NCI-H2196 (cell line): ENCODE results near the gene ERFE.
A peak's percentile ranks its signal among the peaks of the same experiment; 100 is the strongest.
"Not testable (repeated sequence)": the region's sequence is repeated elsewhere in the genome, so short reads cannot be mapped to it uniquely, and the experiment has no call there.

ENCODE experiments used
- DNase-seq: peaks from one replicate; lab custom pipeline; 2025; ENCODE audit not compliant: unreplicated experiment; lab: John Stamatoyannopoulos, UW

ERFE gene

GRCh38 chr2:238166391-238167343 is 7.9 kb downstream of the ERFE start:
- DNase-seq: no peak

GRCh38 chr2:238167344-238167715 is 8.6 kb downstream of the ERFE start:
- DNase-seq: no peak

GRCh38 chr2:238167761-238168160 is 9.0 kb downstream of the ERFE start:
- DNase-seq: no peak

- no peak for DNase-seq
Measured at GRCh38 chr2:238168196-238169047, 9.7 kb downstream of the ERFE start.

- no peak for DNase-seq
Measured at GRCh38 chr2:238169048-238169707, 10.4 kb downstream of the ERFE start.

- no peak for DNase-seq
Measured at GRCh38 chr2:238169708-238170251, 11.0 kb downstream of the ERFE start.

GRCh38 chr2:238170386-238171071 is 11.8 kb downstream of the ERFE start:
- no peak for DNase-seq

- DNase-seq: not testable (repeated sequence)
Measured at GRCh38 chr2:238171072-238171431, 12.3 kb downstream of the ERFE start.

- no peak for DNase-seq
Measured at GRCh38 chr2:238171575-238172187, 12.9 kb downstream of the ERFE start.

GRCh38 chr2:238172439-238172838 is 13.7 kb downstream of the ERFE start:
- no peak for DNase-seq

- DNase-seq: no peak
Measured at GRCh38 chr2:238173692-238174091, 14.9 kb downstream of the ERFE start.

GRCh38 chr2:238174291-238174690 is 15.5 kb downstream of the ERFE start:
- no peak for DNase-seq

- DNase-seq: peak; percentile 60
Measured at GRCh38 chr2:238174701-238175100, 15.9 kb downstream of the ERFE start.

- DNase-seq: no peak
Measured at GRCh38 chr2:238176613-238177012, 17.8 kb downstream of the ERFE start.

- DNase-seq: no peak
Measured at GRCh38 chr2:238180554-238180953, 21.8 kb downstream of the ERFE start.

GRCh38 chr2:238182362-238182761 is 23.6 kb downstream of the ERFE start:
- DNase-seq: peak; percentile 34

- no peak for DNase-seq
Measured at GRCh38 chr2:238183821-238184220, 25.1 kb downstream of the ERFE start.

GRCh38 chr2:238187618-238188548 is 29.1 kb downstream of the ERFE start:
- DNase-seq: no peak

- no peak for DNase-seq
Measured at GRCh38 chr2:238190445-238190844, 31.7 kb downstream of the ERFE start.
